Choroid plexus epithelial cell (primary cell): ENCODE measurements around the gene DAGLB.
A peak's percentile ranks its signal among the peaks of the same experiment; 100 is the strongest.

Experiments used
- DNase-seq: peaks from one replicate; pipeline ENCODE4 v3.0.0-alpha.2; 2010; ENCODE audit warnings: low read depth
- H3K4me3 ChIP-seq: 2 replicates; pipeline ENCODE4 v1.5.1; 2011; ENCODE audit warnings: low read depth, mild to moderate bottlenecking, control low read depth, low read length, moderate library complexity
- TF ChIP-seq, protein P1 (sequence below): conservative IDR thresholded peaks from 2 replicates; pipeline ENCODE4 v1.5.1; 2011; ENCODE audit warnings: low read depth, mild to moderate bottlenecking, control low read depth, inconsistent platforms, low read length, moderate library complexity

The DAGLB gene

DNA sequence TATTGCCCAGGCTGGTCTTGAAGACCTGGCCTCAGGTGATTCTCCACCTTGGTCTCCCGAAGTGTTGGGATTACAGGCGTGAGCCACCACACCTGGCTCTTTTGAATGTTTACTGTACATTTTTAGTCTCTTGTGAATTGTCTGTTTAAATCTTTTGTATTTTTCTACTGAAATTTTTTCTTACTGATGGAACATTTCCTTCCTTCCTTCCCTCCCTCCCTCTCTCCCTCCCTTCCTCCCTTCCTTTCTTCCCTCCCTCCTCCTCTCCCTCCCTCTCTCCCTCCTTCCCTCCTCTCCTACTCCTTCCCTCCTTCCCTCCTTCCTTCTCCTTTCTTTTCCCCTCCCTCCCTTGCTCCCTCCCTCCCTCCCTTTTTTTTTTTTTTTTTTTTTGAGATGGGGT lies 58.0 kb downstream of the DAGLB start:
- TF ChIP-seq, protein P1, sequence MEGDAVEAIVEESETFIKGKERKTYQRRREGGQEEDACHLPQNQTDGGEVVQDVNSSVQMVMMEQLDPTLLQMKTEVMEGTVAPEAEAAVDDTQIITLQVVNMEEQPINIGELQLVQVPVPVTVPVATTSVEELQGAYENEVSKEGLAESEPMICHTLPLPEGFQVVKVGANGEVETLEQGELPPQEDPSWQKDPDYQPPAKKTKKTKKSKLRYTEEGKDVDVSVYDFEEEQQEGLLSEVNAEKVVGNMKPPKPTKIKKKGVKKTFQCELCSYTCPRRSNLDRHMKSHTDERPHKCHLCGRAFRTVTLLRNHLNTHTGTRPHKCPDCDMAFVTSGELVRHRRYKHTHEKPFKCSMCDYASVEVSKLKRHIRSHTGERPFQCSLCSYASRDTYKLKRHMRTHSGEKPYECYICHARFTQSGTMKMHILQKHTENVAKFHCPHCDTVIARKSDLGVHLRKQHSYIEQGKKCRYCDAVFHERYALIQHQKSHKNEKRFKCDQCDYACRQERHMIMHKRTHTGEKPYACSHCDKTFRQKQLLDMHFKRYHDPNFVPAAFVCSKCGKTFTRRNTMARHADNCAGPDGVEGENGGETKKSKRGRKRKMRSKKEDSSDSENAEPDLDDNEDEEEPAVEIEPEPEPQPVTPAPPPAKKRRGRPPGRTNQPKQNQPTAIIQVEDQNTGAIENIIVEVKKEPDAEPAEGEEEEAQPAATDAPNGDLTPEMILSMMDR: no peak
- no peak overlapping the region for H3K4me3 ChIP-seq
- no peak for DNase-seq

DNA sequence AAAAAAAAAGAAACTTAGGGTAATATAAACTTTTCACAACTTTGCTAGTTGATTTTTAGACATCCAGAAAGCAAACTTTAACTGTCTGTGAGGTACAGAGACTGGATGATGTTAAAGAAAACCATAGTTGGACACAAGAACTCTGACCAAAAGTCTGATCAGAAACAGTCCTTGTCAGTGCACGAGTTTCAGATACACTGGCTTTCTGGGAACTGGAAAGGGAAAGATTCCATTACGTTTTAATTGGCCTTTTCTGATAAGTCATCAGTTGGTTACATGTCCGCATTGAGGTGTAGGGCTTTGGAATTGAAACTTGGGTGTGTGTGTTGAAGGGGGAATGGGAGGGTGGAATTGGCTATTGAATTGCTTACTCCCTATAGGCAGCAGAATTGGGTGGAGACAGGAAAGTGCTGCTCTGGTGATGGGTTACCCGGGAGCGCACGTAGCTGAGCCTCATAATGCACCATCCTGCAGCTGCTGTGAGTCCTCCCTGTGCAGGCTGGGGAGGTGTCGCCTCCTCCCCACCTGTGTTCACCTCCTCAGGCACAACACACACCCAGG lies 59.9 kb downstream of the DAGLB start:
- H3K4me3 ChIP-seq: no peak overlapping the region
- DNase-seq: no peak
- TF ChIP-seq, protein P1: no peak

DNA sequence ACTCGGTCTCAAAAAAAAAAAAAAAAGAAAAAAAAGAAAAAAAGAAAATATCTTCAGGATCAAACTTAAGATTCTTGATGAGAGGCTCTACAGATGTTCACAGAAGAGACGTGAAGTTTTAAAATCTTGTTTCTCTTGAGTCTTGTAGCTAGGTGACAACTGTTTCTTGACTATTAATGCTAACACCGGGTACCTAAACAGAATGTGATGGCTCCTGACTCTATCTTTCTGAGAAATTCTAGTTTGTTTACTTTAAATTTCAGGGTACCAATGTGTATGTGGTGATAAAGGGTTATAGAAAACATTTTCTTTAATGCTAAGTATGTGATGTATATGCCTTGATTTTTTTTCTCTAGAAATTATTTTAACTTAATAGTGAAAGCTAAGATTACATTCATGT lies 61.0 kb downstream of the DAGLB start:
- no peak overlapping the region for H3K4me3 ChIP-seq
- TF ChIP-seq, protein P1: no peak
- DNase-seq: no peak

DNA sequence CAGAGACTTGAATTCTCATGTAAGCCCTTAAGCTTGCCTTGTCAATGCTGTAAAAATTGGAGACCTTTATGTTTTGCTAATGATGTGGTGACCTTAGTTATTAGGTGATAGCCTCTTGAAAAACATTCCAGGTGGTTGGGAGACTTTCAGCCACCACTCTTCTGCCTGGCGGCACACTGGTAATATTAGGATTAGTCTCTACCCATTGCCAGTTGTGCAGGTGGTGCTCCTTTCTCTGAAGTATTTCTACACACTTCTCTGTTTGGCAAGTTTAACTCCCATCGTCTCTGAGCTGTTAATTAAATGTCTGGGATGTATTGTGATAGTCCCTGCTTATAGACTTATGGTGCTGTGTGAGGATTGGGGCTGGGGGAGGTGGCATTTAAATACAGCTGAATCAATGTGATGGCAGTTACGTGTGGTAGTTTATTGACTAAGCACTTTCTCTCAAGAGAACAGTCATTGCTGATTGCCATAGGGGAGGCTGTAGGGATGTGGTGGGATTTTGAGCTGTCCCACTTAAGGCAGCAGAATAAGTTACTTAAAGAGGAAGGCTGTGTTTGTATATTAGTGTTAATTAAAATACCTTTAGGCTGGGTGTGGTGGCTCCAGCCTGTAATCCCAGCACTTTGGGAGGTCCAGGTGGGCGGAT lies 61.7 kb downstream of the DAGLB start:
- no peak for DNase-seq
- TF ChIP-seq, protein P1: no peak

DNA sequence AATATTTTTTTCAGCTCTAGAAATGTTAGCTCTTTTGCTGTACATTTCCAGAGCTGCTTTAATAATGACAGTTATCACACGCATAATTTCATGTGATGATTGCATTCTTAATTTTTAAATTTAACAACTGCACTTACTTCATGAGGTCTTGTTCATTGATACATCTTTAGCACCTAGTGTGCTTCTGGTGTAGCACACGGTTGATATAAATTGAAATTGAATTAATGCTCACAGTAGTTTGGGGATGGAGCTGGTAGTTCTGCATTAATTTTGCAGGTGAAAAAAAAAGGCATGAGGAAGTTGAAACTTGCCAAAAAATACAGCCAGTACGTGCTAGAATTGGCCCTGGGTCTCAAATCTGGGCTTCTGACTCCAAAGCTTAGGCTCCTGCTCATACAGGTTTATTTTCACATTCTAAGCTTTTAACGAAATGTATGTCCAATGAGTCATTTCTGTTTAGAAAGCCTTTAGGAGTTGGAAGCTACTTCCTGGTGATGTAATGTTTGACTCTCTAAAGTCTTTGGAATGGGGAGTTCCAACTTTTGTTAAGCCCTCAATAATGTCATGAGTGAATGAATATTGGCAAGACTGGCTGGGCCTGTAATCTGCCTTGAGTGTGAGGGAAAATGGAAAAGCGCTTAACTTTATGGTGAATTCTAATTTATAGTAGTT lies 62.5 kb downstream of the DAGLB start:
- DNase-seq: peak; percentile 95
- TF ChIP-seq, protein P1: no peak
- H3K4me3 ChIP-seq: no peak overlapping the region

More for the DNA sequence above, 61.7 kb downstream of the DAGLB start:
- H3K4me3 ChIP-seq: no peak overlapping the region

DNA sequence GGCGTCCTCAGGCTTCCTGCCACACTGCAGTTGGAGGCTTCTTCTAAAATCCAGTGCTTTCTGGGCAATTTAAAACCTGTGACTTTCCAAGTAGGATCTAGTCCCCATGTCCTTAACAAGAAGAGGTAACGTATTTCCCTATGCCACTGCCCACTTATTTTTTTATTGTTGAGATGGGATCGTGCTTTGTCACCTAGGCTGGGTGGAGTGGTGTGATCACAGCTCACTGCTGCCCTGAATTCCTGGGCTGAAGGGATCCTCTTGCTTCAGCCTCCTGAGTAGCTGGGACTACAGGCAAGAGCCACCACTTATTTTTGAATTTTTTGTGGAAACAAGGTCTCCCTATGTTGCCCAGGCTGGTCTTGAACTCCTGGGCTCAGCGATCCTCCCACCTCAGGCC lies 63.4 kb downstream of the DAGLB start:
- DNase-seq: no peak
- H3K4me3 ChIP-seq: no peak overlapping the region
- TF ChIP-seq, protein P1: no peak
